ENCODE results near the gene PLXNA3.
A peak's percentile ranks its signal among the peaks of the same experiment; 100 is the strongest.

Gene PLXNA3

GRCh38 chrX:154506483-154507332 lies 48.6 kb downstream of the PLXNA3 start:
- DNase-seq: no peak

- no peak for DNase-seq
Measured at GRCh38 chrX:154507673-154508383, 49.7 kb downstream of the PLXNA3 start.

GRCh38 chrX:154508384-154508745 lies 50.3 kb downstream of the PLXNA3 start:
- no peak for DNase-seq

GRCh38 chrX:154509455-154509854 lies 51.4 kb downstream of the PLXNA3 start:
- DNase-seq: no peak

GRCh38 chrX:154511761-154512160 lies 53.7 kb downstream of the PLXNA3 start:
- no peak for DNase-seq

GRCh38 chrX:154512879-154513553 lies 54.9 kb downstream of the PLXNA3 start:
- DNase-seq: no peak

- no peak for DNase-seq
Measured at GRCh38 chrX:154513716-154514115, 55.6 kb downstream of the PLXNA3 start.

GRCh38 chrX:154515090-154515965 lies 57.2 kb downstream of the PLXNA3 start:
- DNase-seq: peak; percentile 45

GRCh38 chrX:154515966-154516655 lies 58.0 kb downstream of the PLXNA3 start, which contains the start of gene FAM3A:
FAM3A (minus strand) TSS chrX:154516232; CDS start chrX:154515772, 460 bp downstream.
- DNase-seq: peak; percentile 92

GRCh38 chrX:154516656-154517100 lies 58.6 kb downstream of the PLXNA3 start:
- DNase-seq: peak; percentile 54

- no peak for DNase-seq
Measured at GRCh38 chrX:154517101-154517781, 59.2 kb downstream of the PLXNA3 start.

GRCh38 chrX:154519389-154519788 lies 61.3 kb downstream of the PLXNA3 start:
- peak; percentile 42 for DNase-seq

- no peak for DNase-seq
Measured at GRCh38 chrX:154525606-154526490, 67.8 kb downstream of the PLXNA3 start.

- DNase-seq: peak; percentile 90
Measured at GRCh38 chrX:154526901-154527675, 69.0 kb downstream of the PLXNA3 start.
